AG04450 (cell line): ENCODE data around the gene TYW1. TPM values are rescaled to one million over a fixed set of nuclear protein-coding genes. Genes with fewer than 3 reads are reported as not detected.
"Not testable (repeated sequence)": the region's sequence is repeated elsewhere in the genome, so short reads cannot be mapped to it uniquely, and the experiment has no call there.

Experiments
- CTCF ChIA-PET: fragments of 300-600, 350-600 bp; formaldehyde crosslinking; extraction: SDS; loops from one replicate; lab custom pipeline; 2022; ENCODE audit warnings: antibody characterized with exemption, inconsistent platforms; lab: Charles Lee
- POLR2A ChIA-PET: fragments of 350-600 bp; formaldehyde crosslinking; extraction: SDS; loops from one replicate; lab custom pipeline; 2021; ENCODE audit warnings: antibody characterized with exemption, inconsistent platforms; lab: Yijun Ruan, JAX
- DNase-seq: peaks from one replicate; pipeline ENCODE4 v3.0.0-alpha.2; 2011; ENCODE audit warnings: low read depth, low spot score
- H3K27ac ChIP-seq: one replicate; pipeline ENCODE4 v1.5.1; 2012; ENCODE audit warnings: low read depth, low read length, control low read depth
- H3K27me3 ChIP-seq: one replicate; pipeline ENCODE4 v1.6.0; 2012; ENCODE audit warnings: low read length; ENCODE audit not compliant: control insufficient read depth, insufficient read depth
- H3K4me3 ChIP-seq: 2 replicates; pipeline ENCODE4 v1.5.1; 2011; ENCODE audit warnings: mild to moderate bottlenecking, low read depth, low read length, control low read depth
- H3K9me3 ChIP-seq: 2 replicates; pipeline ENCODE4 v1.5.1; 2012; ENCODE audit warnings: low read length; ENCODE audit not compliant: control insufficient read depth, insufficient read depth
- CTCF ChIP-seq: IDR thresholded peaks from 2 replicates; pipeline ENCODE4 v1.5.1; 2011; ENCODE audit warnings: low read depth, low read length, control low read depth, inconsistent platforms
- polyA plus RNA-seq: library from polyadenylated mRNA; depleted of rRNA; stranded (reverse); fragments of >200 nt; gene quantifications from 2 replicates; pipeline ENCODE4 v1.2.3, GENCODE V29; 2011

The TYW1 gene
- polyA plus RNA-seq, 1 experiment: 19.5 TPM

GRCh38 chr7:67006965-67007364 is 10.3 kb downstream of the TYW1 start:
- Histone ChIP-seq H3K9me3 (no peaks in the 10 kb centered on the region), H3K27ac (no peak overlapping the region), H3K4me3 (no peak overlapping the region), H3K27me3 (no peaks in the 10 kb centered on the region)
- no peak for DNase-seq
- CTCF ChIA-PET: no interaction called here
- POLR2A ChIA-PET: no interaction called here
- no peak for TF ChIP-seq CTCF

GRCh38 chr7:67008260-67008659 is 11.6 kb downstream of the TYW1 start:
- Histone ChIP-seq H3K27ac (no peak overlapping the region), H3K27me3 (no peaks in the 10 kb centered on the region), H3K9me3 (no peaks in the 10 kb centered on the region), H3K4me3 (no peak overlapping the region)
- no peak for DNase-seq
- ChIA-PET POLR2A (no interaction called here), CTCF (no interaction called here)
- TF ChIP-seq CTCF: no peak

- POLR2A ChIA-PET, H3K4me3 ChIP-seq, H3K27me3 ChIP-seq, CTCF ChIA-PET, DNase-seq, H3K27ac ChIP-seq, H3K9me3 ChIP-seq: not testable (repeated sequence)
Measured at GRCh38 chr7:67009677-67010076, 13.0 kb downstream of the TYW1 start.

- H3K27ac ChIP-seq, H3K27me3 ChIP-seq, DNase-seq, H3K9me3 ChIP-seq, H3K4me3 ChIP-seq: not testable (repeated sequence)
- ChIA-PET CTCF (interaction anchor here (0.7 kb wide), 1 partner anchor 376 kb away, joined by 4 read pairs; no protein-coding TSS in a partner anchor), POLR2A (interaction anchor here (0.6 kb wide), 1 partner anchor 119 kb away, joined by 3 read pairs; no protein-coding TSS in a partner anchor)
Measured at GRCh38 chr7:67014076-67014622, 17.5 kb downstream of the TYW1 start.

GRCh38 chr7:67017971-67018370 is 21.3 kb downstream of the TYW1 start:
- POLR2A ChIA-PET, H3K9me3 ChIP-seq, H3K27ac ChIP-seq, H3K27me3 ChIP-seq, H3K4me3 ChIP-seq, CTCF ChIA-PET, DNase-seq: not testable (repeated sequence)

- ChIA-PET POLR2A (no interaction called here), CTCF (no interaction called here)
- H3K27ac ChIP-seq: no peak overlapping the region
Measured at GRCh38 chr7:67018940-67019339, 22.3 kb downstream of the TYW1 start.

More at GRCh38 chr7:67018940-67019339, 22.3 kb downstream of the TYW1 start:
- H3K9me3 ChIP-seq: no peaks in the 10 kb centered on the region
- H3K27me3 ChIP-seq: no peaks in the 10 kb centered on the region
- TF ChIP-seq CTCF: no peak
- no peak for DNase-seq
- H3K4me3 ChIP-seq: no peak overlapping the region
